Anterior cingulate cortex (tissue), 58 donors: ENCODE measurements around the gene MAP3K3.

Source experiments
- DNase-seq, 58 donors: peaks; one replicate each; lab custom pipeline; 2025; lab: John Stamatoyannopoulos, UW

Gene MAP3K3

GRCh38 chr17:63689479-63689878 lies 67.3 kb downstream of the MAP3K3 start:
- DNase-seq = no peak

- DNase-seq = no peak
Measured at GRCh38 chr17:63692195-63692816, 70.1 kb downstream of the MAP3K3 start.

GRCh38 chr17:63693411-63694113 lies 71.3 kb downstream of the MAP3K3 start:
- peak in 4 of 58 donors; percentile 15 to 53 (median 30) for DNase-seq

DNA sequence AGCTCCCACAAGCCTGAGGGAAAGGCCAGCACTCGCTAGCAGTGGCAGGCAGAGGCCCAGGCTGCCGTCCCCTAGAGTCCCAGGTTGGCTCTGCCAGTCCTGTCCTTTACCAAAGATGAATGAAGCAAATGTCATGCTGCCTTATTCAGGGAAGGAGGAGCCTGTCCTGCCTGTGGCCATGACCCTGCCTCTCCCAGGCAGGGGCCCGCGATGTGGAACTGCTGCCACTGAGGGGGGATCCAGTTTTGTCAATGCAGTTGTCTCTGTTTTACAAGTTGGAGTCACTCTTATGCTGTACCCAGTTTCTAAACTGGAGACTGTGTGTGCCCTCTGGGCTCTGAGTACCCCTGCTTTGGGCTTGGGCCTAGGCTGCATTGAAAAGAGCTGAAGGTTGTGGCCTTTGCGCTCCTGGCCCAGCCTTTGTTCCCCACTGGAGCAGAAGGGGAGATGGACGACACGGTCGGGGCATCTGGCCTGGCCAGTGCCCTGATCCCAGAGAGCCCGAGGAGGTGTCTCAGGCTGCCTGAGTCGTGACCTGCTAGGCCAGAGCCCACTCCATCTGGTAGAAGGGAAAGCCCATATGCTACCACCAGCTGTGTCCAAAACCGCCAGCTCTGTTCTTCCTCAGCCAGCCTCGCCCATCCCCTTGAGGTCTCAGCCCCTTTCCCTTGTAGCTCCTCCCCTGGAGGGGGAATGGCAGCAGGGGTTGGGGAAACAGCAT lies 72.2 kb downstream of the MAP3K3 start:
- peak in 1 of 58 donors; percentile 23 for DNase-seq

- DNase-seq = peak in 6 of 58 donors; percentile 23 to 45 (median 30)
Measured at GRCh38 chr17:63694950-63695773, 72.9 kb downstream of the MAP3K3 start.

- DNase-seq = no peak
Measured at GRCh38 chr17:63695889-63696288, 73.7 kb downstream of the MAP3K3 start.

DNA sequence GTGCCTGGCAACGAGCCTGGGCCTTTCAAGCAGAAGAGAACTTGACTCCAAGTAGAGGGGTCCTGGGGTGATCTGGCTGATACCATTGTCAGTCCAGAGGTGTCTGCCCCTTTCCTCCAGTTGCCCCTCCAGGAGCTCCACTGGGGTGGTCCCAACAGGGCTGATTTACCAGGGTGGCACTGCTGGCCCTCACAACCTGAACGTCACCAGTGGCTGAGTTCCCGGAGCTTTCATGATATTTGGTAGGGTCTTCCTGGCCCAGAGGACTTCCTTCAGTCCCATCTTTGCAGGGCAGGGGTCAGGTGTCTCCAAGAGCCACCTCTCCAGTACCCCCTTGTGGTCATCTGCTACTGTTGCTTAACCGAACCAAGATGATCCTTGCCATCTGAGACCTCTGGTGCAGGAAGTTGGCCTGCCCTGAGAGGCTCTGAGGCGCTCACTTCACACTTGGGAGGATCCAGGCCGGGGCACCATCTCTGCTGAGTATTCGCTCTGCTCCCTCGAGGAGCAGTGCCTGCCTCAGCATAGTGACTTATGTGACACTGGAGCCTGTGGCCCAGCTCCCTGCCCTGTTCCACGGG lies 74.3 kb downstream of the MAP3K3 start:
- peak in 1 of 58 donors; percentile 16 for DNase-seq

GRCh38 chr17:63697341-63698286 lies 75.4 kb downstream of the MAP3K3 start:
- peak in 5 of 58 donors; percentile 15 to 38 (median 21) for DNase-seq

DNA sequence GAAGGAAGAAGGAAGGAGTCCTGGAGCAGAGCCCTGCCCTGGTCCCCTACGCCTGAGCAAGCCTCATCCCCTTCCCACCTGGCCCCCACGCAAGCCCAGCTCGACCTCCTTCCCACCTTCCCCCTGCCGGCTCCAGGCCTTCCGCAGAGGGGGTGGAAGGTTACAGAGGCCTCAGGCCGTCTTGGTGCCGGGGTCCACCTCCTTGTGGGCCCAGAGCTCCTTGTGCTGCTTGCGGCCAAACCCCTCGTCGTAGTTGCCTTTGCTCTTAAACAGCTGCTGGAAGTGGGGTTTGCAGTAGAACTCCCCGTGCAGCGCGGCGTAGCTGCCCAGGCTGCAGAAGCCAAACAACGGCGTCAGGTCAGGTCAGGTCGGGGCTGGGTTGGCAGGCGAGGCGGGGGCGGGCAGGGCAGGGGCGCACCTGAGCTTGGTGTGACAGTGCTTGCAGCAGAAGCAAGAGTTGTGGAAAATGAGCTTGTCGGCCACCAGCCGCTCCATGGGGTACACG lies 76.2 kb downstream of the MAP3K3 start:
- no peak for DNase-seq

DNA sequence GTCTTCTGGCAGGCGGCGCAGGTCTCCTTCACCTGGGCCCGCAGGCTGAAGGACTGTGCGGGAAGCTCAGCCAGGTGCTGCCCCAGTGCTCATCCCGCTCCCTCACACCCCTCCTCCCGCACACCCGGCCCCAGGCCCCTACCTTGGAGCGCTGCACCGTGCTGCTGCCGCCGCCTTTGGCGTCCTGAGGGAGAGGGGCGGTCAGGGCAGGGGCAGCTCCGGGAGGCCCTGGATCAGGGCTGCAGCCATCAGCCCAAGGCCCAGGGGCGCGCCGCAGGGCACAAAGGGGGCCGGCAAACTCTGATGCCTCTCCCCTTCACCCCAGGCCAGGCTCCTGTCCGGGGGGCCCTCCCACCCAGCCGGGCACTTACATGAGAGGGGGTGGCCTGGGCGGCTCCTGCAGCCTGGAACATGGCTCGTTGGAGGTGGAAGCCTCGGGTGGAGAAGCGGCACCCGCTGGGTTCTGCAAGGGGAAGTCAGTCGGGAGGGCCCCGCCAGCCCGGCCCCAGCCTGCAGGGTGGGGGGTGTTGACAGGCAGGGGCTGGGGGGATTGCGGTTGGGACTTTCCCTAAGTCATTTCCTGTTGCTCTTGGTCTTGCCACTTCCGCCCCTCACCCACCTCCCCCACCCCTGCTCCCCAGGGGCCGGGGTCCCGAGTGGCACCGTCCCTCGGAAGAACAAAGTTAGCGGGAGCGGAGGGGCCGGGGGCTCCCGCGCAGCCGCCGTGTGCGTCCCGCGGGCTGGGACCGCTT lies 76.8 kb downstream of the MAP3K3 start:
- peak in 4 of 58 donors; percentile 17 to 29 (median 24) for DNase-seq

DNA sequence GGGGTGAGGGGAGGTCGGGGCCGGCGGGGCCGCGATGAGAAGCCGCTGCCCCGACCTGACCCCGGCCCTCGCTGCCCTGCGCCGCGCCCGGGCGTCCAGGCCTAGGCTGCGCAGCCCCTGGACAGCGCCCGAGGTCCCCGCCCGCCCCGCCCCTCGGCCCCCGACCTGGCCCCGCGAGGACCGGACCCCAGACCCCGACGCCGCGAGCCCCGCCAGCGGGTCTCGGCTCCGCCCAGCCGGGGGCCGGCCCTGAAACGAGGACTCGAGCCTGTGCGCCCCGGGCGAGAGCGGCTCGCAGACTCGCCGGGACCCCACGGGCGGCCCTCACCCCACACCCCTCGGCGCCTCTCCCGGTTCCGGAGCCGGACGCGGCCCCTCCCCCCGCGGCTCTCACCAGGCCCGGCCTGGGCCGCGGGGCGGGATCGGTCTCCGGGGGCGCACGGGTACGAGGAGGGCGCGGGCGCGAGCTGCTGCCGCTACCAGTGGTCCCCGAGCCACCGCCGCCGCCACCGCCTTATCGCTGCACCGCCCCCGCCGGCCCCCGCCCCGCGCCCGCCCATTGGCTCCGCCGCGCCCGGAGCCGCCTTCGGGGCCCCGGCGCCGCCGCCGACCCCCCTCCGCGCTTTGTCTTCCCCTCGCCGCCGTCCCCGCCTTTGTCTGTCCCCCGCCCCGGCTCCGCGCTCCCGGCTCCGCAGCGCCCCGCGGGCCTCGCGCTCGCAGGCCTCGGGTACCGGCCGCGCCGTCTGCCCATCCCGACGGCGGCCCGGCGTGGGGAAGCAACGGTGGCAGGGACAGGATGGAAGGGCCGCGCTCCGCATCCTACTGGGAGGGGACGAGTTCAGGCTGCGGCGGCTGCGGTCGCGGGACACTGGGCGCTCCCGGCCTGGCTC lies 77.7 kb downstream of the MAP3K3 start, which contains the start of gene LIMD2:
TSS of gene LIMD2 (minus strand) at position 488 of the 890 bp plus-strand sequence. CDS start 827 bp downstream, outside the sequence.
- DNase-seq = peak in 14 of 58 donors; percentile 18 to 46 (median 28)

DNA sequence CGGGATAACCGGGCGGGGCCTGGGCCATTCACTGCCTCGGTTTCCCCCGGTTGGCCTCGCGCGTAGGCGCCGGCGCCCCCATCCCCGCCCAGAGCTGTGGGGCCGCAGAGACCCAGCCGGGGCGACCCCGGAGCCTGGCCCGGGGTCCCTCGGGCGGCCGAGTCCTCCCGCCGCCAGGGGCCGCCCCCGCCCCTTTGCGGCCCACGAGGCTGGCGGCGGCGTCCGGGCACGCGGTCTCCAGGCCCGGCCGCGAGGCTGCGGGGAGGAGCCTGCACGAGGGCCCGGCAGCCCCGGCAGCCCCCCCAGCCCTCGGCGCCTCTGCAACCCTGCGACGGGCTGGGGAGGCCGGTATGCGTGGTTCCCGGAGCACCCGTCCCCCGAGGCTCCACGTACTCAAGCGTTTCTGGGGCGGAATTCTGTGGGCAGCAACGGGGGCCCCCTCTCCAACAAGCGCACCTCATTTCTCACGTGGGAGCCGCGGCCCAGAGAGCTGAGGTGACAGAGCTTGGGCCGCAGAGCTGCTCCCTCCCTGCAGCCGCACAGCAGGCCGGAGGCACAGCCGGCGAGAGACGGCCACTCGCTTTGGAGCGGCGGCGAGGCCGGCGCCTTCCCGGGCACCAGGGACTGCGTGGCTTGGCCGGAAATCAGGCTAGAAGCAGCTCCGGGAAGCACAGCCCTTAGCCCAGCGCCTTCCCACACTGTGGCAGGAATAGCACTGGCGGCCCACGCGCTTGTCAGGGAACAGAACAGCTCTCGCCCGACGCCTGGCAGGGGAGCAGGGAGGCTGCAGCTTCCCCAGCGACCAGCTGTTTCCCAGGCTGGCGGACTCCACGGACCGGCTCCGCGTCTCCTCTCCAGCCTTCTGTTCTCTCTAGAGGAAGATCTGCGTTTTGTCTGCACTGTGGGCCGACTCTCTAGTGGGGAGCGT lies 78.6 kb downstream of the MAP3K3 start:
- peak in 50 of 58 donors; percentile 28 to 90 (median 64) for DNase-seq

DNA sequence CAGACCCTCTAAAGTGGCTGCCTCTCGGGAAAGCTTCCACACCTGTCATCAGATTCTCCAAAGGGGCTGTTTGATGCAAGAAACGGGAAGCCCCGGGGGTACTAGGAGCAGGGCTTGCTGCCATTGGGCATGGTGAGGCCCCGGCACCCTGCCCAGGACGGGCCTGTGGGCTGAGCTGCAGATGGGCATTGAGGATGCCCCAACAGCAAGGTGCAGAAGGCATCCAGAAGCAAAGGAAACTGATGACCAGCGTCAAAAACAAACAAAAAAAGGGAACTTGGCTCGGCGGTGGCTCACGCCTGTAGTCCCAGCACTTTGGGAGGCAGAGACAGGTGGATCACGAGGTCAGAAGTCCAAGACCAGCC lies 79.2 kb downstream of the MAP3K3 start:
- DNase-seq = no peak

GRCh38 chr17:63701868-63702720 lies 79.9 kb downstream of the MAP3K3 start:
- peak in 1 of 58 donors; percentile 30 for DNase-seq

- no peak for DNase-seq
Measured at GRCh38 chr17:63702721-63703015, 80.5 kb downstream of the MAP3K3 start.
